ENCODE results near the gene DNAJB8. TPM values are rescaled to one million over a fixed set of nuclear protein-coding genes. Genes with fewer than 3 reads are reported as not detected.
A peak's percentile ranks its signal among the peaks of the same experiment; 100 is the strongest.

Gene DNAJB8
- total and polyA plus RNA-seq, 9 of the 15 experiments (the other 6 are each of a cell fraction or from before 2014, with no cell fraction given), result not detected

- TF ChIP-seq CTCFL (IDR thresholded peaks at IDR 0.05; ENCODE audit: borderline replicate concordance, insufficient read depth, low read depth, low read length, poor library complexity, severe bottlenecking) (peak; percentile 57), TEAD2 (tag; IDR thresholded peaks at IDR 0.05) (no peak), DEAF1 (CRISPR knock-in tag; IDR thresholded peaks at IDR 0.05) (no peak), HNRNPLL (IDR thresholded peaks at IDR 0.05; ENCODE audit: low read depth, low read length, poor library complexity, severe bottlenecking) (no peak), PRDM10 (IDR thresholded peaks at IDR 0.05; ENCODE audit: partially characterized antibody) (no peak), EWSR1 (IDR thresholded peaks at IDR 0.05; ENCODE audit: borderline replicate concordance, low read depth, partially characterized antibody) (no peak), OTX1 (CRISPR knock-in tag; IDR thresholded peaks at IDR 0.05) (no peak), GABPB2 (CRISPR knock-in tag; conservative IDR thresholded peaks at IDR 0.05) (no peak), ZBTB43 (CRISPR knock-in tag; IDR thresholded peaks at IDR 0.05) (no peak), MAZ (CRISPR knock-in tag; conservative IDR thresholded peaks at IDR 0.05 in 1 of 2, IDR thresholded peaks at IDR 0.05 in 1 of 2) (0 out of 4 replicates have a peak, but pooled peaks of 1 of the 2 experiments have one; percentile 20), ZNF263 (CRISPR knock-in tag; IDR thresholded peaks at IDR 0.05; ENCODE audit: borderline replicate concordance) (peak; percentile 85), ATF2 (CRISPR knock-in tag; IDR thresholded peaks at IDR 0.05) (no peak), EHMT2 (IDR thresholded peaks at IDR 0.05) (peak; percentile 69; the same call in 1 of the 2 replicates), RAD21 (CRISPR knock-in tag; conservative IDR thresholded peaks at IDR 0.05 in 1 of 2, IDR thresholded peaks at IDR 0.05 in 1 of 2) (peak; percentile 30 to 58; a peak in 3 of 4 replicates), HIVEP1 (CRISPR knock-in tag; IDR thresholded peaks at IDR 0.05) (no peak), SIRT6 (IDR thresholded peaks at IDR 0.05; ENCODE audit: low read depth, low read length) (no peak)
Measured at GRCh38 chr3:128438488-128439072, 28.1 kb downstream of the DNAJB8 start (continued).

All from K562 (cell line).